Activated CD8-positive, alpha-beta memory T cell treated with anti-CD3 and anti-CD28 coated beads, Interleukin-2, amount 50 U/mL, for 24 hours (primary cell): Measurements from ENCODE around the gene GUCY1A2.

Experiments used
- DNase-seq: peaks from one replicate; pipeline ENCODE4 v3.0.0-alpha.2; 2020; ENCODE audit errors: extremely low read depth

Gene GUCY1A2

DNA sequence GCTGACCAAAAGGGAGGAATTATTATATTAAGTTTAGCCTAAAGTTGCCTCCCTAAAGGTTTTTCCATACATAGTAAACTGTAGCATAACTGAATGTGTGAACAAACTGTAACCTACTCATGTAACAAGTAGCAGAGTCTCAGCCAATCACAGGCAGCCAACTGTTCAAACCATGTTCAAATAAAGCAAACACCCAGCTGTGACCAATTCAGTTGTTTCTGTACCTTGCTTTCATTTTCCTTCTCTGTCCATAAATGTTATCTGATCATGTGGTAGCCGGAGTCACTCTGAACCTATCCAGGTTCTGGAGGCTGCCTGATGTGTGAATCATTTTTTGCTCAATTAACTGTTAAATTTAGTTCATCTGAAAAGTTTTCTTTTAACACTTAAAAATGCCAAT is 373.5 kb downstream of the GUCY1A2 start:
- no peak for DNase-seq

DNA sequence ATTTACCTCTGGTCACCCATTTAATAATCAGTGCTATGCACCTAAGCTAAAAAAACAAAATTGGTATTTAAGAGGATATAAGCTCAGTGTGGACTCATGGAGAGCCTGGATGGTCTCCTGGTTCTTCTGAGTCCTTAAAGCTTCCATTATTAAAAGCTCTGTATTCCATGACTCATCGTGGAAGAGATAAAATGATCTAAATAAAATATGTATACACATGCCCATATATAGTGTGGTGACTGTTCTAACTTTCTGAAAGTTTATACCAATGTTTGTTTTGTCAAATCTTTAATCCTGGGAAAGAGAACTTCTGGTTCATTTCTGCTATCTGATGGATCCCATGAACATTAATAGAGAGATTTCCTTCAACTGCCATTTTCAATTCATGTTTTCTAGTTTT is 375.9 kb downstream of the GUCY1A2 start:
- no peak for DNase-seq

DNA sequence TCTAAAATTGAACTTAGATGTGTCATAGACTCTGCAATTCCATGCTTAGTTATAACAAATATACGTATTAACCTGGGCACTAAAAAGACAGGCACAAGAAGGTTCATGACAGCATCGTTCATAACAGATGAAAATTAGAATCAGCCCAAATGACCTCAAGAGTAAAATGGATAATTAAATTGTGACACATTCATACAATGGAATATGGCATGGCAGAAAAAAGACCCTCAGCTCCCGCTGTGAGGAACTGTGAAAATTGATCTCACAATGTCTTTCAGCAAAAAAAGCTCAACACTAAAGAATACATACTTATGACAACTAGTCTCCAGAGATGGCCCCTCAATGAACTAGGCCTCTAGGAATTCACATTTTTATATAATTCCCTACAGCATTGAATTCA is 386.0 kb downstream of the GUCY1A2 start:
- DNase-seq = no peak

DNA sequence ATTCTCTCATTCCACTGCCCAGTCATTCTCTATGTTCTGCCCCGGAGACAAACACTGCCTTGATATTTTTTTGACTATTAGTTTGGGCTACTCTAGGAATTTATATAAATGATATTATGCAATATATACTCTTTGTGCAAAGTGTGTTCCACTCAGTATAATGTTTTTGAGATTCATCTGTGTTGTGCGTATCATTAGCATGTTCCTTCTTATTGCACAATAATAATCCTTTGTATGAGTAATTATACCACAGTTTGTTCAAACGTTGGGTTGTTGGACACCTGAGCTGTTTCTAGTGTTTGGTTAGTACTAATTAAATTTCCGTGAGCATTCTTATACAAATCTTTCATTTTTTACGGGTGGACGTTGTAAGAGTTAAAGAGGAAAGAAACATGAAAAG is 390.6 kb downstream of the GUCY1A2 start:
- no peak for DNase-seq

DNA sequence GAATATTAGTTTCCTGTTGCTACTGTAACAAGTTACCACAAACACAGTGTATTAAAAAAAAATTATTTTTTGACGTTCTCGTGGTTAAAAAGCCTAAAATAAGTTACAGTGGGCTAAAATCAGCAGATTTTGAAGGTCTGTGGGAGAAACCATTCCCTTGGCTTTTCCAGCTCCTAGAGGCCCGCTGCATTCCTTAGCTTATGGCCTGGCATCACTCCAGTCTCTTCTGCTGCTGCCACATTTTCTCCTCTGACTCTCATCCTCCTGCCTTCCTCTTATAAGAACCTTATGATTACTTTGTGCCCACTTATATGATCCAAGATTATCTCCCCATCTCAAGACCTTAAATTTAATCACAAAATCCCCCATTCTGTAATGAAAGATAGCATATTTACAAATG is 392.7 kb downstream of the GUCY1A2 start:
- DNase-seq = no peak

DNA sequence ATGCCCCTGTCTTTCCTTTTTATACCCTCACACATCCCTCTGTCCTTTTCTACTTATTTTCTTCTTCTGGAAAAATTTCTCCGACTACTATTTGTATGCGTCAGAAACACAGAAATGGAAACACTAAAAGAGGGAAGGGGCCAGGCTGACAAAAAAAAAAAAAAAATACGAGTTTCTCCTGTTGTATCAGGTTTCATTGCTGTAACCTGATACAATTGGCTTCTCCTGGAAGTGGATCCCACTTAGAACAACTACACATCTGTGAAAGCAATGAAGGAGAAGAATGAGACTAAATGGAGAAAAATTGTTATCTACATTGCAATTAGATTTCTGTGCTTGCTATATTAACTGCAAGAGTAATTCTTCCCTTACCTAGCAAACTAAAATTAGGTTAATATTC is 393.9 kb downstream of the GUCY1A2 start:
- no peak for DNase-seq
